Vagina (tissue), 2 donors: ENCODE measurements around the gene PLIN5. TPM values are rescaled to one million over a fixed set of nuclear protein-coding genes. Genes with fewer than 3 reads are reported as not detected.

Experiments used
- DNase-seq, 2 donors: peaks; one replicate each; pipeline ENCODE4 v3.0.0-alpha.2; 2017; ENCODE audit errors: extremely low spot score in 2 of 2
- H3K27ac ChIP-seq: fragments of 200-600 bp; sonication (generic); one replicate; pipeline ENCODE4 v1.5.1; 2019
- H3K27me3 ChIP-seq: fragments of 200-600 bp; sonication (generic); one replicate; pipeline ENCODE4 v1.5.1; 2019
- H3K36me3 ChIP-seq, 2 donors: fragments of 200-600 bp; sonication (generic); one replicate each; pipeline ENCODE4 v1.5.1; 2017 to 2019
- H3K4me1 ChIP-seq: fragments of 200-600 bp; sonication (generic); one replicate; pipeline ENCODE4 v1.5.1; 2019
- H3K4me3 ChIP-seq, 2 donors: fragments of 200-600 bp; sonication (generic); 1 replicate in 1 of 2; 2 replicates in 1 of 2; pipeline ENCODE4 v1.5.1; 2016 to 2019
- H3K9me3 ChIP-seq: fragments of 200-600 bp; sonication (generic); one replicate; pipeline ENCODE4 v1.5.1; 2019
- POLR2A ChIP-seq, 2 donors: fragments of 450-650 bp; IDR thresholded peaks; one replicate each; pipeline ENCODE4 v1.6.1; 2017; ENCODE audit warnings: antibody characterized with exemption in 2 of 2, mild to moderate bottlenecking in 2 of 2, moderate library complexity in 2 of 2
- POLR2AphosphoS5 ChIP-seq, 2 donors: sonication (generic); formaldehyde crosslinking; IDR thresholded peaks; one replicate each; pipeline ENCODE4 v1.9.0; 2017; ENCODE audit warnings: antibody characterized with exemption in 2 of 2, mild to moderate bottlenecking in 2 of 2, low read depth in 1 of 2; ENCODE audit not compliant: insufficient read depth in 1 of 2
- intact Hi-C: fragments of 100-400 bp; cut with DNase I; formaldehyde crosslinking; loops from one replicate; pipeline ENCODE4 v1.15.1; 2023
- total RNA-seq: library from RNA; depleted of rRNA; stranded (reverse); fragments of >200 nt; gene quantifications from one replicate; pipeline ENCODE4 v1.2.3, GENCODE V29; 2016
- TF ChIP-seq, protein P1 (sequence below), 3 experiments: fragments of 450-650 bp in 2 of 3; fragments of 200-600 bp in 1 of 3; sonication (generic) in 1 of 3; IDR thresholded peaks; one replicate each; pipeline ENCODE4 v1.5.1; 2017 to 2019; ENCODE audit warnings: antibody characterized with exemption in 3 of 3, mild to moderate bottlenecking in 2 of 3, moderate library complexity in 2 of 3

PLIN5 gene
- total RNA-seq, 1 donor from 2014 or later = 8.8 TPM

DNA sequence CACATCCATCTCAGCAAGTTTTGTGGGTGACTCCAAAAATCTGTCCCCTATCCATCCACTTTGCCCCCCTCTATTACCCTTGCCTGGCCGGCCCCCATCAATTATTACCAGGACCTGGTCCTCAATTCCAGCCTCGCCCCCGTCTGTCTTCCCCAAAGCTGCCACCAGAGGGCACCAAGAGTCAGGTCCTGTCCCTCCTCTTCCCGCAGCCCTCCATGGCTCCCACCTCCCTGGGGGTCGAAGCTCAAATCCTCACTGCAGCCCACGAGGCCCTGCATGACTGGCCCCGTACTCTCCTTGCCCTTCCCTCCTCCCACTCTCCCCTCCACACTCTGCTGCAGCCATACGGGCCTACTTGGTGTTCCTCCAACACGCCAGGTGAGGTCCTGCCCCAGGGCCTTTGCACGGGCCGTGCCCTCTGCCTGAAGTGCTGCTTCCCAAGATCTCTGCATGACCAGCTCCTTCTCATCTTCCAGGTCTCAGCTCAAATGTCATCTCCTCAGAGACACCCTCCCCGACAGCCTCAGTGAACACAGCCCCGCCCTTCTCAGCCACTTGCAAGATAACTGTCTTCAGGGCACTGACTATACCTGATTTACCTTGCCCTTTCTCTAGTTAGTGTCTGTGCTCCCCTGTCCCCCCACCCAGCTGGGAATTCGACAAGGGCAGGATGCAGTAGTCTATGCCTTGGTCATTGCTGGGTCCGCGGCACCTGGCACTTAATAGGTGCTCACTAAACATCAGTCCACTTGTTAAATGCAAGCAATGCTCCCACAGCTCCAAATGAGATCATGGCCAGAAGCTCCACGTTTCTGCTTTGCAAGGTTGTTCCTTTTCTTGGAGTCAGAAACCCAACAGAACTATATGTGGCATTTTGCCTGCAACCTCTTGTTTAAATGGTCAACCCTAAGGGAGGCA, 41.3 kb upstream of the PLIN5 start:
- DNase-seq = no peak
- H3K27ac ChIP-seq = peak overlapping the region; percentile 30
- intact Hi-C loops = loop anchor here (5.0 kb wide), 1 partner anchor 61 kb away; the partner anchor contains the start of gene TNFAIP8L1
- TF ChIP-seq, protein P1, sequence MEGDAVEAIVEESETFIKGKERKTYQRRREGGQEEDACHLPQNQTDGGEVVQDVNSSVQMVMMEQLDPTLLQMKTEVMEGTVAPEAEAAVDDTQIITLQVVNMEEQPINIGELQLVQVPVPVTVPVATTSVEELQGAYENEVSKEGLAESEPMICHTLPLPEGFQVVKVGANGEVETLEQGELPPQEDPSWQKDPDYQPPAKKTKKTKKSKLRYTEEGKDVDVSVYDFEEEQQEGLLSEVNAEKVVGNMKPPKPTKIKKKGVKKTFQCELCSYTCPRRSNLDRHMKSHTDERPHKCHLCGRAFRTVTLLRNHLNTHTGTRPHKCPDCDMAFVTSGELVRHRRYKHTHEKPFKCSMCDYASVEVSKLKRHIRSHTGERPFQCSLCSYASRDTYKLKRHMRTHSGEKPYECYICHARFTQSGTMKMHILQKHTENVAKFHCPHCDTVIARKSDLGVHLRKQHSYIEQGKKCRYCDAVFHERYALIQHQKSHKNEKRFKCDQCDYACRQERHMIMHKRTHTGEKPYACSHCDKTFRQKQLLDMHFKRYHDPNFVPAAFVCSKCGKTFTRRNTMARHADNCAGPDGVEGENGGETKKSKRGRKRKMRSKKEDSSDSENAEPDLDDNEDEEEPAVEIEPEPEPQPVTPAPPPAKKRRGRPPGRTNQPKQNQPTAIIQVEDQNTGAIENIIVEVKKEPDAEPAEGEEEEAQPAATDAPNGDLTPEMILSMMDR (IDR thresholded peaks at IDR 0.05) = peak in 2 of 3 experiments; percentile 36 to 53
- no peak for TF ChIP-seq POLR2AphosphoS5 (IDR thresholded peaks at IDR 0.05; ENCODE audit: insufficient read depth in 1 of 2, low read depth in 1 of 2)
- H3K36me3 ChIP-seq = no peaks in the 10 kb centered on the region
- H3K4me3 ChIP-seq = no peak overlapping the region
- no peaks in the 10 kb centered on the region for H3K9me3 ChIP-seq
- H3K27me3 ChIP-seq = no peaks in the 10 kb centered on the region
- peaks cover 20% of the 10 kb centered on the region for H3K4me1 ChIP-seq

DNA sequence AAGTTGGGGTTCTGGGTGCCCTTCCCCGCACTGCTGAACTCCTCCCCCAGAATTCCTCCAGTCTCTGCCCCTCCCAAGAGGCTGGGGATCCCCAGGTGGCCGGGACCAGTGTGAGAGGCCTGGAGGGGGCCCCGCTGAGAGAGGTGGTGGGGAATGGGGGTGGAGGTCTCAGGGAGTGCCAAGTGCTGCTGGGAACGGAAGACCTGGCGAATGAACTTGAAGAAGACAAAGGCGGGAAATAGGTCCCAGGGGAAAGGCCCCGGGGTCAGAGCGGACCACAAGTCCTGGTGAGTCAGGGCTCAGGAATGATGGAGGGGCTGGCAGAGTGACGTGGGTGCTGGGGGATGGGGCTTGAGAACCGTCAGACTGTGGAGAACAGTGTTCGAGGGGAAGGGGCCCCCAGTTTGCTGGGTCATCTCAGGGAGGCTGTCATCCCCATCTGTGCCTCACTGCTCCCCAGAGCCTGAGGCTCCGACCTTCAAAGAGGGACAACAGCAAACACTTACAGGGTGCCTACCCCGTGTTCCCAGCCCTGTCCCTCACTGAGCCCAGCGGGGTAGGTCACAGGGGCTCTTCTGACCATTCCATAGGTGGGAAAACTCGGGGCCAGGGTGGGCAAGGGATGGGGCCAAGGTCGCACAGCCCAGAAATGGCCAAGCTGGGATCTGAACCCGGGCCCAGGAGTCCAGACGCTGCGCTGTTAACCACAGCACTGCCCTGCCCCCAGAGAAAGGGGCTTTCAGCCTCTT, 40.4 kb upstream of the PLIN5 start:
- Histone ChIP-seq H3K4me3 (peak overlapping the region in 1 of 2 donors; percentile 7), H3K4me1 (peaks cover 20% of the 10 kb centered on the region), H3K27ac (peak overlapping the region; percentile 30), H3K27me3 (no peaks in the 10 kb centered on the region), H3K36me3 (no peaks in the 10 kb centered on the region), H3K9me3 (no peaks in the 10 kb centered on the region)
- intact Hi-C loops = loop anchor here (5.0 kb wide), 1 partner anchor 62 kb away; the partner anchor contains the start of gene TNFAIP8L1
- TF ChIP-seq POLR2AphosphoS5 (IDR thresholded peaks at IDR 0.05; ENCODE audit: insufficient read depth in 1 of 2, low read depth in 1 of 2) = peak; percentile 22 to 66
- TF ChIP-seq POLR2A (IDR thresholded peaks at IDR 0.05) = no peak
- TF ChIP-seq, protein P1 (IDR thresholded peaks at IDR 0.05) = no peak
- no peak for DNase-seq

DNA sequence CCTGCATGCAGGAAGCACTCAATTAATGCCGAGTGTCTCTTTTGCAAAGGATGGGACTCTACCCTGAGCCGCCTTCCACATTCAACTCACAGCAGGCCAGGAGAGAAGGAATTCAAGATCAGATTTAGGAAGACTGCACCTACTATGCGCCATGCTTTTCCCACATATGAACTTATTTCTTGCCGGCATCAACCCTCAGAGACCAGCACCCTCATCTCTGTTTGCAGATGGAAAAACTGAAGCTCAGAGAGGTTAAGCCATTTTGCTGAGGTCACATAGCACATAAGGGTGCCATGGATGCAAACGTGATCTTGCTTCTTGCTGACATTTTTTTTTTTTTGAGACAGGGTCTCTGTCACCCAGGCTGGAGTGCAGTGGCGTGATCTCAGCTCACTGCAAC, 38.7 kb upstream of the PLIN5 start:
- H3K9me3 ChIP-seq = no peaks in the 10 kb centered on the region
- no peak for DNase-seq
- no peak overlapping the region for H3K27ac ChIP-seq
- intact Hi-C loops = no loop called here
- H3K4me3 ChIP-seq = no peak overlapping the region
- H3K27me3 ChIP-seq = no peaks in the 10 kb centered on the region
- no peaks in the 10 kb centered on the region for H3K36me3 ChIP-seq
- no peak for TF ChIP-seq POLR2A (IDR thresholded peaks at IDR 0.05)
- no peak for TF ChIP-seq POLR2AphosphoS5 (IDR thresholded peaks at IDR 0.05; ENCODE audit: insufficient read depth in 1 of 2, low read depth in 1 of 2)
- TF ChIP-seq, protein P1 (IDR thresholded peaks at IDR 0.05) = no peak
- peaks cover 20% of the 10 kb centered on the region for H3K4me1 ChIP-seq

DNA sequence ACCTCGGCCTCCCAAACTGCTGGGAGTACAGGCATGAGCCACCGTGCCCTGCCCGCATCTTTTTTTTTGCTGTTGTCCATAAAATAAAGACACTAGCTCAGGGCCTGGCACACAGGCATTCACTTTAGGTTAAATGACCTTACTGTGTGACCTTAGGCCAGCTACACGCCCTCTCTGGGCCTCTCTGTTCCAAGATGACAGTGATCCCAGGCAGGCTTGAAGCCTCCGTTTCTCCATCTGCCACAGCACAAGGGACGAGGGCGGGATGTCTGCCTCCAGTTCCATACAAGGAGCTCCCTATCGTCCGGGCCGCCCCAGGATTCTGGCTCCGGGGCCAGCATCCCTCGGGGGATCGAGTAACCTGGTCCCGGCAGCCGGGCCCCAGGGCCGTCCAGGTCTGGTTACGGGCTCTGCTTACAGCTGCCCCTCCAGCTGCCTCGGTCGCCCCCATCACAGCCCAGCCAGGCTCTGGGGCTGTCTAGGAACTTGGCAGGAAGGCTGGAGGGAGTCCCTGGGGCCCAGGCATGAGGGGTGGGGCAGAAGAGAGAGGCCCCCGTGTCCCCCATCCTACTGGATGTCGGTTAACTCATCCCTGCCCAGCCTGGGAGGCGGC, 36.4 kb upstream of the PLIN5 start:
- TF ChIP-seq, protein P1 (IDR thresholded peaks at IDR 0.05) = no peak
- no peak for TF ChIP-seq POLR2A (IDR thresholded peaks at IDR 0.05)
- TF ChIP-seq POLR2AphosphoS5 (IDR thresholded peaks at IDR 0.05; ENCODE audit: insufficient read depth in 1 of 2, low read depth in 1 of 2) = no peak

More for the DNA sequence above, 36.4 kb upstream of the PLIN5 start:
- Histone ChIP-seq H3K4me1 (peaks cover 20% of the 10 kb centered on the region), H3K9me3 (no peaks in the 10 kb centered on the region), H3K27me3 (no peaks in the 10 kb centered on the region), H3K27ac (no peak overlapping the region), H3K4me3 (no peak overlapping the region), H3K36me3 (no peaks in the 10 kb centered on the region)
- DNase-seq = no peak
- intact Hi-C loops = no loop called here
